Measurements from ENCODE around the gene TPM1.

TPM1 gene

GRCh38 chr15:63056829-63057228, 14.3 kb downstream of the TPM1 start:
- FAIRE-seq (no peak), DNase-seq (ENCODE audit: insufficient read length, low spot score) (no peak)
- TF ChIP-seq CTCF (IDR thresholded peaks at IDR 0.05; ENCODE audit: insufficient read depth, missing control alignments), result no peak

- FAIRE-seq (no peak), DNase-seq (ENCODE audit: insufficient read length, low spot score) (no peak)
- no peak for TF ChIP-seq CTCF (IDR thresholded peaks at IDR 0.05; ENCODE audit: insufficient read depth, missing control alignments)
These were observed 15.2 kb downstream of the TPM1 start for GRCh38 chr15:63057468-63058345.

- no peak for TF ChIP-seq CTCF (IDR thresholded peaks at IDR 0.05; ENCODE audit: insufficient read depth, missing control alignments)
- FAIRE-seq (no peak), DNase-seq (ENCODE audit: insufficient read length, low spot score) (no peak)
These were observed 16.5 kb downstream of the TPM1 start for GRCh38 chr15:63059075-63059474.

- FAIRE-seq, result no peak
- no peak for DNase-seq (ENCODE audit: insufficient read length, low spot score)
- TF ChIP-seq CTCF (IDR thresholded peaks at IDR 0.05; ENCODE audit: insufficient read depth, missing control alignments), result no peak
These were observed 17.1 kb downstream of the TPM1 start for GRCh38 chr15:63059573-63060216.

GRCh38 chr15:63060699-63061098, 18.2 kb downstream of the TPM1 start:
- TF ChIP-seq CTCF (IDR thresholded peaks at IDR 0.05; ENCODE audit: insufficient read depth, missing control alignments), result no peak
- FAIRE-seq (no peak), DNase-seq (ENCODE audit: insufficient read length, low spot score) (no peak)

GRCh38 chr15:63061975-63062374, 19.4 kb downstream of the TPM1 start:
- DNase-seq (ENCODE audit: insufficient read length, low spot score), result no peak
- FAIRE-seq, result no peak
- no peak for TF ChIP-seq CTCF (IDR thresholded peaks at IDR 0.05; ENCODE audit: insufficient read depth, missing control alignments)
